Measurements from ENCODE around the gene RAP2C.
"Not testable (repeated sequence)": the region's sequence is repeated elsewhere in the genome, so short reads cannot be mapped to it uniquely, and the experiment has no call there.

RAP2C gene

DNA sequence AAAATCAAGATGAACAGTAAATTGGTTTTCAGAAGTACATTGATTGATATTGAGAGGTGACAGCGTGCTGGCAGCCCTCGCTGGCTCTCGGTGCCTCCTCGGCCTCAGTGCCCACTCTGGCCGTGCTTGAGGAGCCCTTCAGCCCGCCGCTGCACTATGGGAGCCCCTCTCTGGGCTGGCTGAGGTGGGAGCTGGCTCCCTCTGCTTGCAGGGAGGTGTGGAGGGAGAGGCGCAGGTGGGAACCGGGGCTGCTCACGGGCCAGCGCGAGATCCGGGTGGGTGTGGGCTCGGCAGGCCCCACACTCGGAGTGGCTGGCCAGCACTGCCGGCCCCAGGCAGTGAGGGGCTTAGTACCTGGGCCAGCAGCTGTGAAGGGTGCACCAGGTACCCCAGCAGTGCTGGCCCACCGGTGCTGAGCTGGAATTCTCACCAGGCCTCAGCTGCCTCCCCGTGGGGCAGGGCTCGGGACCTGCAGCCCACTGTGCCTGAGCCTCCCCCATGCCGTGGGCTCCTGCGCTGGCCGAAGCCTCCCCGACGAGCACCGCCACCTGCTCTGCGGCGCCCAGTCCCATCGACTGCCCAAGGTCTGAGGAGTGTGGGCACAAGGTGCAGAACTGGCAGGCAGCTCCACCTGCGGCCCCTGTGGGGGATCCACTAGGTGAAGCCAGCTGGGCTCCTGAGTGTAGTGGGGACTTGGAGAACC lies 25.2 kb downstream of the RAP2C start:
- DNase-seq: no peak

DNA sequence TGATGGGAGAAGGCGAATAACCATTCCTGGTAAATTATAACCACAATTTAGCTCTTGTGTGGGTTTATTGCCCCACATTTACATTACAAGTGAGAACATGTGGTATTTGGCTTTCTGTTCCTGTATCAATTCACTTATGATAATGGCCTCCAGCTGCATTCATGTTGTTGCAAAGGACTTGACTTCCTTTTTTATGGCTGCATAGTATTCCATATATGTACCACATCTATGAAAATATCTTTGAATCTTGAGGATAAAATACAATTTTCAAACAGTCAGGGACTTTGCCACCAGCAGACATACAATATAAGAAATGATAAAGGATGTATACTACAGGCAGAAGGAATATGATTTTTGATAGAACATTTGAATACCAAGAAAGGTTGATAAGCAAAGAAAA lies 27.3 kb downstream of the RAP2C start:
- DNase-seq: no peak

DNA sequence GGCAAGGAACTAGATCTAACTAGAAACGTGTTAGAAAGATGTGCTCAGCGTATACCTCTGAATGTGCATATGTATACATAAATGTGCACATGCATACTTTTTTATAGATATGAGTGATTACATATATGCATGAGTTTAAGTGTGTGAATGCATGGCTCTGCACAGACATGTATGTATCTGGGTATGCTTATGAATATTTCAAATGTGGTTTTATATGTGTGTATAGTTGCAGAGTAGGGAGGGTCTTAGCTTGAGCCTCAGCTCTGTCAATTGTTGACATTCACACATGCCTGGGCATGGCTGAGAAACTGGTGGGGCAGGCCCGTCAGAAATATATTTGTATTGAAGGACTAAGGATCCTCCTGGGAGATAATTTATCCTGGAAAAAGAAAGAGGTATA lies 31.1 kb downstream of the RAP2C start:
- DNase-seq: no peak

DNA sequence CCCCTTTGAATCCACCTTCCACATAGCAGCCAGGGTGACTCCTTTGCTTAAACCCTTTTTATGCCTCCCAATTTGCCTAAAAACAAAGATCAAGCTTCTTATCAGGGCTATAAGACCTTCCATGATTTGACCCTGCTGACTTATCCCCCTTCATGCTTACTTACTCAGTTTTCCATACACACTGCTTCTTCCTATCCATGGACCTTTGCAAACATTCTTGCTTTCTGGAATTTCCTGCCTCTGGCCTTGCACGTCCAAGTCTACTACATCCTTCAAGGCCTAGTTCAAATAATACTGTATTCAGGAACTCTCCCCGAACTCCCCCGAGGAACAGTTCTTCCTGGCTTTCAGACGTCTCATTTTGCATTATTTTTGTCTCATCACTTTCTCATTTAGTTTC lies 31.8 kb downstream of the RAP2C start:
- no peak for DNase-seq

DNA sequence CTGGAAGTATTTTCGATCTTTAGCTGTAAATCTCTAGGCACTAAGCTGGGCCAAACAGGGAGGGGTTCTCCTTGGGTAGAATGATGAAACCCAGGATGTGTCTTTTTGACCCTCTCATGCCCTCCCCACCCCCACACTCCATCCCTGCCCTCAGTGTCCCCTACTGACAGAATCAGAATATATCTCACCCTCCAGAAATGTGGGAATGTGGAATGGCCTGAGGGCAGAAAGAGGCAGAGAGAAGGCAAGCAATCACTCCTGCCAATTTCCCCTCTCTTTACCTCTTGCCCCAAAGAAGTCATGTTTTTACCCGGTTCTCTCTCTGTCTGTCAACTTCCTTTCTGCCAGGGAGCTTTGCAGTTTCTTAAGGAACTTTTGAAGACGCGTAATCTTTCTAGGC lies 34.4 kb downstream of the RAP2C start:
- no peak for DNase-seq

DNA sequence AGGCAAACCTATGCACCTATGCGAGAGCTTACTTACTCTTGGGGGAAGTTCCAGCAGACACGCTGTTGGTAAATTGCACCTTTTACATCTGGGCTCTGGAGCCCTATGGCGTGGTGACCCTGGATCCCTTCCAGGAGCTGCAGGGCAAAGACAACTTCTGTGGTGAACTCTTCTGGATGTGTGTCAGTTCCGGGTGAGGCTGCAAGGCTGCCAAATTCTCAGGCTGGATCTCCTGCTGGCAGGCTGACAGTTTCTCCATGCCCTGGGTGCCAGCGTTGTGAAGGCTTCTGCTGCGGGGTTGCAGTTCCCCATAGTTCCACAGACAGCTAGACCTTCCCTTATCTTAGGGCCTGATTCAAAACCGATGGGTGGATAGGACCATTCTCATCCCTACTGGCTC lies 37.9 kb downstream of the RAP2C start:
- no peak for DNase-seq

DNA sequence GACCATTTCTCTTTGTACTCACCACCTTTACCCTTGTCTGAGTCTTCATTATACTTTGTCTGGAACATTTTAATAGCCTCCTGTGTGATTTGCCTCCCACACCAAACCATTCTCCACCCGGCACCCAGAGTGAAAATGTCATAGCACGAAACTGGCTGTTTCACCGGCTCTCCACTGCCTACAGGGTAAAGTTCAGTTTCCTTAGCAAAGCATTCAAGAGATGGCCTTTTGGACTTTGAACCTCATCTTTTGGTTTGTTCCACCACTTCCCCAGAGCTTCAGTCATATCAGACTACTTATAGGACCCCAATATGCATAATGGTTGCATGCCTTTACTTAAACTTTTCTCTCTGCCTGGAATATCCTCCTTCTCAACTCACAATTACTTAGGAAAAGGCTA lies 38.3 kb downstream of the RAP2C start:
- no peak for DNase-seq

DNA sequence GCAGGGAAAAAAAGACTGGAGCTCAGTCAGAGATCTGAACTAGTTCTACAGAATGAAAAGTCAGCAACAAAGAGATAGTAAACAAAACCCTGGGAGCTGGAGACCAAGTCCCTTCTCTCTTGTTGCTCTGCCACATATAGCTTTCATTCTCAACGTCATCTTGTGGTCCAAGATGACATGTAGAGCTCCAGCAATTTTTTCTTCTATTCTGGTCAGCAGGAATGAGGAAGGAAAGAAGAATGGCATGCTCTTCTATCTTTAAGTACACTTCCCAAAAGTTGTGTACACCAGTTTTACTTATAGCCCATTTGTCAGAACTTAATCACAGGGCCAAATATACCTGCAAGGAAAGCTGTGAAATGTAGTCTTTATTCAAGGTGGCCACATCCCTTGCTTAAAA lies 45.6 kb downstream of the RAP2C start:
- DNase-seq: no peak

DNA sequence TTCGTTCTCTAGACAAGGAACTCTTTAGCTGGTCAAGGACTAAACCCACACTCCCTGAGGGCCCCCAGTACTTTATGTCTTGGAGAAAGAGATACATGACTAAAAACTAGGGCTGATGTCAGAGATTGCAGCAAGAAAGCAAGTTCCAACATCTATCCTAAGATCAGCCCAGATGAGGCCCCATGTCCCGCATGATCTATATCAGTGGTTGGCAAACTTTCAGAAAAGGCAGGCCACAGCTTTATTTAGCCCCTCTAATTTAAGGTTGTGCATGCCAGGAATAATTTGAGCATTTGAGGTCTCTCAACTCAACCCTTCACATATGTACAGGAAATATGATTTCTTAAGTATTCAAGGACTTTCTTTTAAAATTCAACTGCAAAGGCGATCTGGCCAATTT lies 47.4 kb downstream of the RAP2C start:
- DNase-seq: no peak

DNA sequence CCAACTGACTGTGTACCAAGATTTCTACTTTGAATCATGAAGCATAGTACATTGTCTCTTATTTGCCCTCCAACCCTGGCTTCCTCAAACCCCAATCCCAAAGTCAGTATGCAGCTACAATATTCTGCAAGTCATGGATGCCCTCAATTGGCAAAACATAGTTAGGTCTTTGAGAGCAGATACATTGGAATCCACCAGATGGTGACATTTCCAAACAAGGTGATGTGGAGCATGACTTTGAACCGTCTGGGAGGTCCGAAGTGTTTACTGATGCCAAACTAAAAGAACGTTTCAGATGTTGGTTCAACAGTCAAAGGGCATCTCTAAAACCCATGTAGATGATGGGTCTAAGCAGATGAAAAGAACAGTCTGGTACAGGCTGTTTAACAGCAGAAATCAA lies 47.8 kb downstream of the RAP2C start:
- DNase-seq: no peak

DNA sequence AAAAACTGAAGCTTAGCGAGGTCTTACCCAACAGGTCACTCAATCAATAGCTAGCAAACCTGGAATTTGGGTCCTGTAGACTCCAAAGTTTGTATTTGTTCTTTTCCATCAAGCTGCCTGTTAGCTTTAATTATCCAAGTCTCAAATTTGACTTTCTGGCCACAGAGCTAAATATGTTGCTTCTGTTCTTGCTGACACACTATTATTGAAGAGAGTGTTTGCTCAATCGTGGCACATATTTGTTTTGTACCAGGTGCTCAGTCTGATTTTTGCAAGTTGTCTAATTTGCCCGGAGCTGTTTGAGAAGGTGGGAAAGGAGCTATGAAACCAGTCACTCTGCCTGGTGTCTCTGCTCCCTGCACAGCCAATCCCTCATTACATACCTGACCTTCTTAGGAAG lies 49.7 kb downstream of the RAP2C start:
- no peak for DNase-seq

DNA sequence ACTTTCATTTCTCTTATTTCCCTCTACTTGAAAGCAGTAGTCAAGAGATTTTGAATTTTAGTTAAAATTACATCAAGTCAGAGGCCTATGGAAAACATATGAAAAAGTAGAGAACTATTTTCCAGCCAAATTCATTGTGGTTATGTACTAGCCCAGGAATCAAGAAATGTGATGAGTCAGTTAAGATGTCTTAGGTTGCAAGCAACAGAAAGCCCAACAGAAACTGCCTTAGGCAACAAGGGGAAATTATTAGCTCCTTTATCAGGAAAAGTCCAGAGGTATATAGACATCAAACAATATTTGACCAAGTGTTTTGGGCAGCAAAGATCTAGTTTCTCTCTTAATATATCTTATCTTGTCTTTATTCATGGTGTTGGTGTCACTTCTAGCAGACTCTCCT lies 53.6 kb downstream of the RAP2C start:
- DNase-seq: no peak

DNA sequence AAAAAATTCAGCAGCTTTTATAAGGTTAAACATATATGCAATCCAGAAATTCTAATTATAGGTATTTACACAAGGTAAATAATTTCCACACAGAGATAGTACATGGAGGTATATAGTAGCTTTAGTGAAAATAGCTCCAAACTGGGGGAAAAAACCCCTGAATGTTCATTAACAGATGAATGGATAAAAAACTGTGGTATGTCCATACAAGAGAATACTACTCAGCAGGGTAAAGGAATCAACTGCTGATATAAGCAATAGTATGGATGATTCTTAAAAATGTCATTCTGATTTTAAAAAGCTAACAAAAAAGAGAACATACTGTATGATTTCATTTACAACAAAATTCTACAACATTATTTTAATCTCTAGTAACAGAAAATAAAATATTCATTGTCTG lies 54.2 kb downstream of the RAP2C start:
- no peak for DNase-seq

DNA sequence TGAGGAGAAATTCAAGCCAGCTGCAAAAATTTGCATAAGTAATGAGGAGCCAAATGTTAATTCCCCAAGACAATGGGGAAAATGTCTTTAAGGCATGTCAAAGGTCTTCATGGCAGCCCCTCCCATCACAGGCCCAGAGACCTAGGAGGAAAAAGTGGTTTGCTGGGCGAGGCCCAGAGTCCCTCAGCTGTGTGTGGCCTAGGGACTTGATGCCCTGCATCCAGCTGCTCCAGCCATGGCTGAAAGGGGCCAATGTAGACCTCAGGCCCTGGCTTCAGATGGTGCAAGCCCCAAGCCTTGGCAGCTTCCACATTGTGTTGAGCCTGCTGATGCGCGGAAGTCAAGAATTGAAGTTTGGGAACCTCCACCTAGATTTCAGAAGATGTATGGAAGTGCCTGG lies 56.2 kb downstream of the RAP2C start:
- not testable (repeated sequence) for DNase-seq

DNA sequence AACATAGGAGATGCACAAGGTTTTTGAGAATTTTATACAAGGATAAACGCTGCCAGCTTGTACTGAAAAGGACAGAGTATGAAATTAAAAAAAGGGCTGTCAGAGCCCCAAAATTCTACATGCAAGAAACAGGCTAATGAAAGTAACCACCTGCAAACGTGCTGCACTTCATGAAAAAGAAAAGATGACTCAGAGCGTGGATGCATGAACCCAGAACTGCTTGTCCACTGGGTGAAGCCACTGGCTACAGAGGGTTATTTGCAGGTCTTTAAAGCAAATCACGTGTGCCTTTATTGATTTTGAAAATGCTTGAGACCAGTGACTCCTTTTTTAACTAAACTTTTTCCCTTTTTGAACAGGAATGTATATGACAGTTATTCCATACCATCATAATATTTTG lies 66.1 kb downstream of the RAP2C start:
- DNase-seq: no peak
